GM18505 (cell line): ENCODE data around the gene NSUN3.
"Not testable (repeated sequence)": the region's sequence is repeated elsewhere in the genome, so short reads cannot be mapped to it uniquely, and the experiment has no call there.

ENCODE experiments used
- ATAC-seq: cut with Tn5 transposase; IDR thresholded peaks from one replicate; pipeline ENCODE4 v1.9.1; 2021; ENCODE audit not compliant: unreplicated experiment
- POLR2A ChIP-seq: IDR thresholded peaks from 4 replicates; pipeline ENCODE4 v1.6.1; 2011; ENCODE audit warnings: borderline replicate concordance; ENCODE audit not compliant: insufficient read depth, insufficient read length; ENCODE audit errors: extremely low read depth

The NSUN3 gene

DNA sequence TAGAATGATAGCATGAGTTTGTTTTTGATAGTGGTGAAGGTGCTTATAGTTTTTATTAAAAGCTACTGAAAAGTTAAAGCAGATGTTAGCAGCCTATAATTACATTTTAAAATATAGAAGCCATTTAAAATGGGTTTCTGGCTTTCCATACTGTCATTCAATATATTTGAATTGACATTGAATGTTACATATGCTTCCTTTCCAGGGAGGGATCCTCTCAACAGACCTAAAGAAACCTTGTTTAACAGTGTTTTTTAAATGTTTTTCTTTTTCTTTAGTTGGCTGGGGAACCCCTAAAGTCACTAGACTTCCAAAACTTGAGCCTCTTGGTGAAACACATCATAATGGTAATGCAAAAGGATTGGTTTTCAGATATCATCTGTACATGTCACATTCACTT lies 12.3 kb upstream of the NSUN3 start:
- TF ChIP-seq POLR2A, result no peak
- ATAC-seq, result no peak

DNA sequence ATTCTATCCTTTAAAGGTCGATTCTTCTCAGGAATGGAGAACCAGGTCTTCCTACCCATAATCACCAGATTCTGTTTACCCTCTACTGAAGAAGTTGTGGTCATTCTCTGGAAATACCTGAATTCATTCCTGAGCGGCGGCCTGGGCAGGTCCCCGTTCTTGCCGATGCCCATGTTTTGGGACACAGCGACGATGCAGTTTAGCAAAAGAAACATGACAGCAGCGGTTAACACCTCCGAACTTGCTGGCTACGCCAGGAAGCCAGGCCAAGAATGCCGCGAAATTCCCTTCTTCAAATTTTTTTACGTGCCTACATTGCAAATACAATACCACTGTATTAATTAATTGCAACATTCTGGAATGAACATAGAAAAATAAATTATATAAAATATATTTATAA lies 1.6 kb upstream of the NSUN3 start:
- ATAC-seq, result no peak
- TF ChIP-seq POLR2A, result no peak

DNA sequence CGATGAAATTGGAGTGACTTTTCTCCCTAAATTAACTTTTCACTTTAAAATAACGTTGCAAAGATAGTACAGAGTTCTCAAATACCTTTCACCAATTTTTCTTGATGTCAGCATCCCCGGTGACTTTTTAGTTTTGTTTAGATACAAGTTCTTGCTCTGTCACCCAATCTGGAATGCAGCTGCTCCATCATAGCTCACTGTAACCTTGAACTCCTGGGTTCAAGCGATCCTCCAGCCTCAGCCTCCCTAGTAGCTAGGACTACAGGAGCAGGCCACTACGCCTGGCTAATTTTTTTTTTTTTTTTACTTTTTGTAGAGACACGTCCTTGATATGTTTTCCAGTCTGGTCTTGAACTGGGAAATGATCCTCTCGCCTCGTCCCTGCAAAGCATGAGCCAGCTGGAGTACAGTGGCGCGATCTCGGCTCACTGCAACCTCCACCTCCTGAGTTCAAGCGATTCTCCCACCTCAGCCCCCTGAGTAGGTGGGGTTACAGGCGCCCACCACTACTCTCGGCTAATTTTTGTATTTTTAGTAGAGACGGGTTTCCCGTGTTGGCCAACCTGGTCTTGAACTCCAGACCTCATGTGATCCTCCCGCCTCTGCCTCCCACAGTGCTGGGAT lies 747 bp downstream of the NSUN3 start:
- ATAC-seq, result no peak
- TF ChIP-seq POLR2A, result no peak

GRCh38 chr3:94064243-94064860 lies 1.5 kb downstream of the NSUN3 start:
- no peak for TF ChIP-seq POLR2A
- ATAC-seq, result no peak

DNA sequence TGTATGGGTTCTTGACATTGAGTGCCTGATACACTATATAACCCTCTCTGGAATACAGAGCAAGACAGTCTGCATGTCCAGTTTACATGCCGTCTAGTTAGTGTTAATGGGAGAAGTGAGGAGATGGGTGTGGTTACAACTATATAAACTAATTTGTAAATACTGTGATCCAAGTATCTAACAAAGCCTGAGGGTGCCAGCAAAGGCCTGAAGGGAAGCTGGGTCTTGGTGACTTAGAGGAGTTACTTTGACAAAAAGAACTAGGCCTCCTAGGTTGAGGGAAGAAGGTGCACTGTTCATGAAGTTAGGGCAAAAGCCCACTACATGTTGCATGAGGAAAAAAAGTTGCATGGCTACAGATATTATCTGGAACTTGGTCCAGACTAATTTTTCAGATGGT lies 2.3 kb downstream of the NSUN3 start:
- no peak for ATAC-seq
- TF ChIP-seq POLR2A, result no peak

- no peak for ATAC-seq
- TF ChIP-seq POLR2A, result no peak
Observed at GRCh38 chr3:94065819-94066480, 3.1 kb downstream of the NSUN3 start.

DNA sequence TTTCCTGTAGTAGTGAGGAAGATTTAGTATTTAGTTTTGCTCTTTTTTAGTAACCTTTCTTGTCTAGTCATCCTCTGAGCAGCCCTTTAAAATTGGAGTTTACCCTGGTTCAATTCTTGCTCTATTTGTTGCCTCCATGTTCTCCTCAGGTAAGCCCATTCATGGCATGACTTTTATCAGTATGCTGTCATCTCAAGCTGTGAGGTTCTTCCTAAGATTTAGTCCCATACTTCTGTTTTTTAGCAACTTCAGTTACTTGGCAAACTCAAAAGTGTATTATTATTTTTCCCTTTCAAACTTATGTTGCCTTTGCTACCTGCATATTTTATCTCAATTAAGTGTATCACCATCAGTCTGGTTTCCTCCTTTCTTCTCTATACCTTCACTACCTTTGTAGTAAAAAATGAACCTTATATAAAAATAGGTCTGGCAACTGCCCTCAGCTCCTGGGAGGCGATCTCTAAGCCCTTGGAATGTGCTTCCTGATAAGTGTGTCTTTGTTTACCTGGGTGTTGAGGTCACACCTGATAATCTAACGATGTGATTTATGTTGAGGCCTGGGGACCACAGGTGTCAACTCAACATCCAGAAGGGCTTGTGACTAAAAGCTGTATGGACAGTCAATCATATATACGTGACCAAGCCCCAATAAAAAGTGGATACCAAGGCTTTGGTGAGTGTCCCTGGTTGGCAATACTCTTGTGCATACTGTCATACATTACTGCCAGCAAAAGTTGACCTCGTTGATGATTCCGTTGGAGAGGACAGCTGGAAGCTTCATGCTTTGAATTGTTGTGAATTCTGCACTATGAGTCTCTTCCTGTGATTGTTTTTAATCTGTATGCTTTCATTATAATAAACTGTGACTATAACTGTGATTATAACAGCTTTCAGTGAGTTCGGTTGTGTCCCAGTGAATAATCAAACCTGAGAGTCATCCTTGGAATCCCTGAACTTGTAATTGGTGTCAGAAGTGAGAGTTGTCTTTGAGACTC lies 3.9 kb downstream of the NSUN3 start:
- no peak for ATAC-seq
- no peak for TF ChIP-seq POLR2A

DNA sequence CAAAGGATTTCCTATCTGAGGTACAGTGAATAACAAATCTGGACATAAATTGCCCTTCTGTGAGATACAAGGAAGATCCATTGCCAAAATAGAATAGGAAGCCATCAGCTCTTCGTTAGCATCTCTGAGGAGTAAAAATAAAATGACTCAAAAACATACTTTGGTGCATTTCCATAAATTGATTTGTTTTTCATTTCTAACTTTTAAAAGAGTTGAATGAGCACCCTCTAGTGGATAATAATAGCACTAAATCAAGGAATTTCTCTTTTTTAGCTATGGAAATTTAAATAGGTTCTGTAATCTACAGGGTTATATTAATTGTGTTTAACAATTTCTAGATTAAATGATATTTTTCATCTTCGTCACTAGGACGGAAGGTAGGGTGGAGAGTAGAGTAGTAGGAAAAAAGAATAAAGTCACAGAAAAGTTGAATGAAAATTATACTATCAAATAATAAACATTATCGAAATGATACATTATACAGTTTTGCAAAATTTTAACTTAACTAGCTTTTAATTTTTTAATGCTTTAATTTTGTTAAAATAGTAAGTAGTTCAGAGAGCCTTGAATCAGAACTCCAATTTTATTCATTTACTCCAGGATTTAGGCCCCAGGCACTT lies 6.4 kb downstream of the NSUN3 start:
- ATAC-seq, result no peak
- no peak for TF ChIP-seq POLR2A

- no peak for TF ChIP-seq POLR2A
- ATAC-seq, result peak; percentile 53
Observed at GRCh38 chr3:94070341-94070911, 7.6 kb downstream of the NSUN3 start.

DNA sequence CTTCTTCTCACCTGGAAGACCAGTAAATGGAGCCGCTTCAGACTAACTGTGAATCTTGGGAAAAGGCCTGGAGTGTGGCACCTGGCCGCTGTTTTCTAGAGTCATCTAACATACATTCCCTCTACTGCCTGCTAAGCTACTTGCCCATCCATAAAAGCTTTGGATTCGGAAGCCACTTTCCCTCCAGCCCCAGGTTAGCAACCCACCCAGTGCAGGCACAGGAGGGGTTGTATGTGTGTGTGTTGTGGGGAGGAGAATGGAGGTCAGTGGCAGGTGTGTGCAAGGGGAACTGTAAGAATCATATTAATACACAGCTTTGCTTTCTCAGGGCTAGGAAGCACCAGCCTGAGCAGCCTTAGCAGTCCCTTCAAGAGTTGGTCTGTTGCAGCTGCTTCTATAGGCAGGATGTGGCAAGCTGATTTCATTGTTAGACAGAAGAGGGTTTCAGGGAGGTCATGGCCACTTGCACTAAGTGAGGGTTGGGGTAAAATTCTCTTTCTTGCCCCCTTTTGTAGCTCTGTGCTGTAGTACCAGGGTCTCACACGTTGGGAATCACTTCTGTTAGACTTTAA lies 8.9 kb downstream of the NSUN3 start:
- peak; percentile 73 for ATAC-seq

DNA sequence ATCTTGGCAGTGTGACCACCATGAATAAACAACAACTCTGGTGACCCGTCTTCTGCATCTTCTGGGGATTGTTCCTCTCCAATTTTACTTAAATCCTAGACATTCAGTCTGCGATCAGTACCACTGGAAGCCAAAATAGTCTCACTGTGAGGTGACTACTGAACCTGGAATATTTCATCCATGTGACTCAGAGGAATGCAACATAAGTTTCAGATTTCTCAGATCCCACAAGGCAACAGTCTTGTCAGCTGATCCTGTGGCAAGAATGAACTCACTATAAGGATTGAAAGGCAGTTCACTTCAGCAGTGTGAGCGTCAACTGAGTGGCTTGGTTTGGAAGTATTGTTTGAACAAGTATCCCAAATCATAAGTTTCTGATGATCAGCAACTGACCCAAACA lies 13.2 kb downstream of the NSUN3 start:
- no peak for ATAC-seq
- no peak for TF ChIP-seq POLR2A

More for the DNA sequence above, 8.9 kb downstream of the NSUN3 start:
- no peak for TF ChIP-seq POLR2A

- ATAC-seq, result not testable (repeated sequence)
Observed at GRCh38 chr3:94080552-94080951, 17.7 kb downstream of the NSUN3 start.
